ENCODE data around the gene MCOLN1.

DNA sequence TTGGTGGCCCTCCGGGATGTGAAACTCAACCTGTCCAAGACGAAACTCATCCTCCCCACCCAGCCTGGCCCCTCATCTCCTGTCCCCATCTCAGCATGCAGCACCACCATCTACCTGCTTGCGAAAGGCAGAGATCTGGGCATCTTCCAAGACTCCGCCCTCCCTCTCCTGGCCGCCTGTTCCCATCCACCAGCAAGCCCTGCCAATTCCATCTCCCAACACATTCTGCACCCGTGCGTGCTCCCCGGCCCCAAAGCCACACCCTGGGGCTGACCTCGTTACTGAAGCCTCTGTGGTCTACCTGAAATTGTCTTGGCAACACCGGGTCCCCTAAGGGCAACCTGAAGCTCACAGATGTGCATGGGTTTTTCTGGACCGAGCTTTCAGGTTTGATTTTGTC is 60.0 kb downstream of the MCOLN1 start:
- TF ChIP-seq SIN3A (conservative IDR thresholded peaks at IDR 0.05 in 1 of 2, IDR thresholded peaks at IDR 0.05 in 1 of 2; ENCODE audit: low read depth in 1 of 2, low read length in 2 of 2) = no peak
- TF ChIP-seq HDAC6 (IDR thresholded peaks at IDR 0.05; ENCODE audit: low read depth, low read length) = no peak
- TF ChIP-seq, protein P1, sequence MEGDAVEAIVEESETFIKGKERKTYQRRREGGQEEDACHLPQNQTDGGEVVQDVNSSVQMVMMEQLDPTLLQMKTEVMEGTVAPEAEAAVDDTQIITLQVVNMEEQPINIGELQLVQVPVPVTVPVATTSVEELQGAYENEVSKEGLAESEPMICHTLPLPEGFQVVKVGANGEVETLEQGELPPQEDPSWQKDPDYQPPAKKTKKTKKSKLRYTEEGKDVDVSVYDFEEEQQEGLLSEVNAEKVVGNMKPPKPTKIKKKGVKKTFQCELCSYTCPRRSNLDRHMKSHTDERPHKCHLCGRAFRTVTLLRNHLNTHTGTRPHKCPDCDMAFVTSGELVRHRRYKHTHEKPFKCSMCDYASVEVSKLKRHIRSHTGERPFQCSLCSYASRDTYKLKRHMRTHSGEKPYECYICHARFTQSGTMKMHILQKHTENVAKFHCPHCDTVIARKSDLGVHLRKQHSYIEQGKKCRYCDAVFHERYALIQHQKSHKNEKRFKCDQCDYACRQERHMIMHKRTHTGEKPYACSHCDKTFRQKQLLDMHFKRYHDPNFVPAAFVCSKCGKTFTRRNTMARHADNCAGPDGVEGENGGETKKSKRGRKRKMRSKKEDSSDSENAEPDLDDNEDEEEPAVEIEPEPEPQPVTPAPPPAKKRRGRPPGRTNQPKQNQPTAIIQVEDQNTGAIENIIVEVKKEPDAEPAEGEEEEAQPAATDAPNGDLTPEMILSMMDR (IDR thresholded peaks at IDR 0.05; ENCODE audit: control extremely low read depth in 1 of 3, insufficient read depth in 1 of 3, low read depth in 1 of 3, low read length in 3 of 3) = no peak
- no peak for TF ChIP-seq JUN (IDR thresholded peaks at IDR 0.05; ENCODE audit: low read depth, low read length)
- TF ChIP-seq EZH2 (IDR thresholded peaks at IDR 0.05; ENCODE audit: low read depth, low read length, severe bottlenecking) = no peak
- no peak for TF ChIP-seq TEAD4 (IDR thresholded peaks at IDR 0.05; ENCODE audit: low read depth, low read length)
- no peak for TF ChIP-seq GABPA (IDR thresholded peaks at IDR 0.05; ENCODE audit: borderline replicate concordance, insufficient read depth, low read length)
- no peak for TF ChIP-seq SRF (IDR thresholded peaks at IDR 0.05; ENCODE audit: low read depth, low read length)
- TF ChIP-seq TAF1 (IDR thresholded peaks at IDR 0.05; ENCODE audit: low read depth, low read length) = no peak
- TF ChIP-seq, protein P2, sequence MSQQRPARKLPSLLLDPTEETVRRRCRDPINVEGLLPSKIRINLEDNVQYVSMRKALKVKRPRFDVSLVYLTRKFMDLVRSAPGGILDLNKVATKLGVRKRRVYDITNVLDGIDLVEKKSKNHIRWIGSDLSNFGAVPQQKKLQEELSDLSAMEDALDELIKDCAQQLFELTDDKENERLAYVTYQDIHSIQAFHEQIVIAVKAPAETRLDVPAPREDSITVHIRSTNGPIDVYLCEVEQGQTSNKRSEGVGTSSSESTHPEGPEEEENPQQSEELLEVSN (IDR thresholded peaks at IDR 0.05) = no peak
- no peak for TF ChIP-seq ZNF274 (IDR thresholded peaks at IDR 0.05; ENCODE audit: borderline replicate concordance, extremely low read depth, low read length)
- TF ChIP-seq, protein P3, sequence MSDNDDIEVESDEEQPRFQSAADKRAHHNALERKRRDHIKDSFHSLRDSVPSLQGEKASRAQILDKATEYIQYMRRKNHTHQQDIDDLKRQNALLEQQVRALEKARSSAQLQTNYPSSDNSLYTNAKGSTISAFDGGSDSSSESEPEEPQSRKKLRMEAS (IDR thresholded peaks at IDR 0.05) = no peak
- TF ChIP-seq EP300 (IDR thresholded peaks at IDR 0.05; ENCODE audit: borderline replicate concordance in 1 of 2, low read depth in 2 of 2, low read length in 2 of 2) = no peak
- no peak for TF ChIP-seq POLR2A (IDR thresholded peaks at IDR 0.05; ENCODE audit: control extremely low read depth in 1 of 2, low read depth in 2 of 2, low read length in 2 of 2)
